OCI-M2 (cell line): ENCODE measurements around the gene EYA2.
"Not testable (repeated sequence)": the region's sequence is repeated elsewhere in the genome, so short reads cannot be mapped to it uniquely, and the experiment has no call there.

Experiments used
- DNase-seq: peaks from one replicate; lab custom pipeline; 2025; ENCODE audit not compliant: unreplicated experiment; lab: John Stamatoyannopoulos, UW

The EYA2 gene

DNA sequence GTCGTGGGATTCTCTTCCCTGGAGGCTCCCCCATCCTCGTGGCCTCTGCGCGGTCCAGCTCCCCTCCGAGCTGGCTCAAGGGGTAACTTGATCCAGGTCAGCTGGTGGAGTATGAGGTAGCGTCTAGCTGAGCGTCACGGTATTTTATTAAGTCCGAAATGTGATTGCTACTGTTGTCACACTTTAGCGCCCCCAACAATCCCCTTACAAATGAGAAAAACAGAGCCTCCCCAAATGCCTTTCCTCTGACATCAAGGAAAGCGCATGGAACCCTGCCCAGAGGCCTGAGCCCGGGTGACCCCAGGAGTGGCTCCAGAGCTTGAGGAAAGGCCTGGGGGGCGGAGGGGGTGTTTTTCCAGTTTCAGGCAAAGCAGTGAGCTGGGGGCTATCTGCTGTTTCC lies 269.5 kb downstream of the EYA2 start:
- no peak for DNase-seq

- DNase-seq = no peak
Measured at GRCh38 chr20:47165376-47165865, 270.8 kb downstream of the EYA2 start.

DNA sequence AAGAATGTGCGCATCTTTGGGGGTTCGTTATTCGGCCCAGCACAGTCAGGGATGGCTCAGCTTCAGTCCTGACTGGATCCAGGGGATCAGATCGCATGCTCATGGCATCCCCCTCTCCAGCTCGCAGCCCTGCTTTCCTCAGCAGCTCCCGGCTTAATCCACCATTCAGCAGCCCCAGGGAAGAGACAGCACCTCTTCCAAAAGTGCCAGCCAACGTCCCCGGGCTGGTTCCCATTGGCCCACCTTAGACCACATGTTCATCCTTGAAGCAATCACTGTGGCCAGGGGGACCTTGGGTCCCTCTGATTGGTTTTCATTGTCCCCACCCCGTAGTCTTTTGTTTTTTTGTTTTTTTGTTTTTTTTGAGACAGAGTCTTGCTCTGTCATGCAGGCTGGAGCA lies 273.2 kb downstream of the EYA2 start:
- no peak for DNase-seq

- DNase-seq = no peak
Measured at GRCh38 chr20:47172579-47172978, 277.9 kb downstream of the EYA2 start.

- no peak for DNase-seq
Measured at GRCh38 chr20:47173596-47174216, 279.1 kb downstream of the EYA2 start.

- no peak for DNase-seq
Measured at GRCh38 chr20:47174456-47175243, 280.0 kb downstream of the EYA2 start.

DNA sequence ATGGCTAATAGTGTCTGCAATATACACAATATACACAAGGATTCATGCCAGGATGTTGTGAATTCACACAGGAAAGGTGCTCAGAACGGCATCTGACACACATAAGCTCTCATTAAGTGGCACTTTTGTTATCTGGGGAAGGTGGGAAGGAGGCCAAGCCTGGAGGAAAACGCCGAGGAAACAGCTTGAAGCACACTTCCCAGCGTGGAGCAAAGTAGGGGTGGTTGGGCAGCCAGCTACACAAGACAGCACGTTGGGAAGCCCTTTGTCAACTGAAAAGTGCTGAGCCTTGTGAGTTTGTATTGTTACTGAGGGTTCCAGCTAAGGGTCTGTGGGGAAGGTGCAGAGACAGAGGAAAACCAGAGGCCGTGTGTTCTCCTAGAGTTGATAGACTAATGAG lies 280.9 kb downstream of the EYA2 start:
- DNase-seq = no peak

DNA sequence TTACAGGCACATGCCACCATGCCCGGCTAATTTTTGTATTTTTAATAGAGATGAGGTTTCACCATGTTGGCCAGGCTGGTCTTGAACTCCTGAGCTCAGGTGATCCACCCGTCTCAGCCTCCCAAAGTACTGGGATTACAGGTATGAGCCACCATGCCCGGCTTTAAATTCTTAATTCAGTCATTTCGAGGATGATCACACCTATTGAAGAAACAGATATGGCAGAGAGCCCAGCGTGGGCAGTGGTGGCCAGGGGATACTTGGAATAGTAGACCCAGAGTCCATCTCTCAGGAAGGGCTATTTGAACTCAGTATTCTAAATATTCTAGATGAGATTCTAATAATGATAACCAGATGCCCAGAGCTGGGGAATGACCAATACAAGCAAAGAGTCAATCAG lies 281.6 kb downstream of the EYA2 start:
- DNase-seq = not testable (repeated sequence)

- DNase-seq = no peak
Measured at GRCh38 chr20:47178277-47178676, 283.6 kb downstream of the EYA2 start.

DNA sequence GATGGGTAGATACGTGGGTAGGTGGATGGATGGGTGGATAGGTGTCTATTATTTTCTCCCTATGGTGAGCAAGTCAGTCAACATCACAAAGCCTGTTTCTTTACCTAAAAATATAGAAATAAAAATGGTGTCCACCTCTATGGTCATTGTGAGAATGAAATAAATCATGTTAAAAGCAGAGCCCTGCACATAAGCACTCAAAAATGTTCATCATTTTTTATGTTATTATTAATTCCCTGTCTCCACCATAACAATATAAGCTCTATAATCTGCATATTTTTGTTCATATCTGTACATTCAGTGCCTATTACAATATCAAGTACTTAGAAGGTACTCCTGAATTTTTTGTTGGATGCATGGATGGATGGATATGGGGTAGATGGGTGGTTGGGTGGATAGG lies 284.2 kb downstream of the EYA2 start:
- DNase-seq = no peak

- no peak for DNase-seq
Measured at GRCh38 chr20:47179267-47179666, 284.6 kb downstream of the EYA2 start.

DNA sequence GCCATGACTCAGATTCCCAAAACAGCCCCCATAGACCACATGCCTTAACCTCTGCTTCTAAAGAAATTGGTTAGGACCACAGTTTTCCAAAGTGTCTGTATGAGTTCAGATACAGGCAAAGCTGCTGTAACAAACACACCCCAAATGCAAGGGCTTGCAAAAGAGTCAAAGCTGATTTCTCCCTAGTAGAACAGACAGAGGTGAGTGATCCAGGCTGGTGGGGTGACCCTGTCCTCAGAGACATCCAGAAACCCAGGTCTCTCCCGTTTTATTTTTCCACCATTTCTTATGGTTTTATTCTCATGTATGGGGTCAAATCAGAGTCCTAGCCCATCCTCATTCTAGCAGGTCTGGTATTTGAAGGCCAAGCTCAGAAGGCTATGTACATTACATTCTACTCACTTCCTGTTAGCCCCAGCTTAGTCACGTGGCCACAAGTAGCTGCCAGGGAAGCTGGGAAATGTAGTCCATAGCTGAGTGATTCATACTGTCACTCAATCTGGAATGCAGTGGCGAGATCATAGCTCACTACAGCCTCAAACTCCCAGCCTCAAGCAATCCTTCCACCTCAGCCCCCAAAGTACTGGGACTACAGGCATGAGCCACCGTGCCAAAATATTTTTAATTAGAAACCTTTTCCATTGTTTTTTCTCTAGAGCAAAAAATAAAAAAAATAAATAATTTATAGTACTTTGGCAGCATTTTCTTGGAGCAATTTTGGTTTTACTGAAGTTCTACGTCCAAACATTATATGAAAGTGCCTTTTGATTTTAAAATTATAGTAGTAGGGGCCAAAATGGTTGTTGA lies 286.6 kb downstream of the EYA2 start:
- no peak for DNase-seq

DNA sequence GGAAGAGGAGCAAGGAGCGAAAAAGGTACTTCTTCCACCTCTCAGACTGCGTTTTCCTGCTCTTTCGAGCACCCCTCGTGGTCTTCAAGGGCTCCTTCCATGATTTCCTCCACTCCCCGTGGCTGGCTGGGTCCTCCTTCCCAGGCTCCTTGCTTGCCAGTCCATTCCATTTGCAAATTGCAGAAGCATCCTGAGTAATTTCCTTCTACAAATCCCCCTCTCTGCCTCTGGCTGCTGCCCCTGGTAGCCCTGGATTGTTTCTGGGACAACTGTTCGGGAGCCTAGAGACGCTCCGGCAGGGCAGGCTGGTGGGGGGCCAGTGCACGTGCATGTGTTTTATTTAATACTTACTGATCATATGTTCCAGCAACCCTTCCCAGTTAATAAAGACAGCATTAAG lies 288.7 kb downstream of the EYA2 start:
- no peak for DNase-seq

DNA sequence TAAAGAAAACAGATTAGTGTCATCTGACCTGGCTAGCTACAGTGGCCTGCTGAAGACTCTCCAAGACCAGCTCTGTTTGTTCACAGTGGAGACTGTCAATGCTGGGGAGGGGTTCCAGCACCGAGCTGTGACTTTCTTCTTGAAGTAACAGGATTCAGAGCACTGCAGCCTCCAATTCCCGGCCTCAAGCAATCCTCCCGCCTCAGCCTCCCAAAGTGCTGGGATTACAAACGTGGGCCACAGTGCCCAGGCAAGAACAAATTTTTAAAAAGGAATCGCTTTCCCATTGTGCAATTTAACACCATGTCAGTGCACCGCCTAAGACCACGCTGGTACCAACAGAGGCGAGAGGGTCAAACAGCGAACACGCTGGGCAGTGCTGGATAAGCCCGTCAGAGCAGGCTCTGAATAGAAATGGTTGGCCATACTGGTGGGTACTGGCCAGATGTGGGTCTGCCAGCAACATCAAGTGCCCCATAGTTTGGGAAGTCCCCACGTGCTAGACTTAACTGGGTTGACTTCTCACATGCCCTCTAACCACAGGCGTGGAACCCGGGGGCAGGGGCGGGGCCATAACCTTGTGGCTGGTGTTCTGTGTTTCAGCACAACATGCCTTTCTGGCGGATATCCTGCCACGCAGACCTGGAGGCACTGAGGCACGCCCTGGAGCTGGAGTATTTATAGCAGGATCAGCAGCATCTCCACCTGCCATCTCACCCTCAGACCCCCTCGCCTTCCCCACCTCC lies 293.0 kb downstream of the EYA2 start:
- DNase-seq = no peak

DNA sequence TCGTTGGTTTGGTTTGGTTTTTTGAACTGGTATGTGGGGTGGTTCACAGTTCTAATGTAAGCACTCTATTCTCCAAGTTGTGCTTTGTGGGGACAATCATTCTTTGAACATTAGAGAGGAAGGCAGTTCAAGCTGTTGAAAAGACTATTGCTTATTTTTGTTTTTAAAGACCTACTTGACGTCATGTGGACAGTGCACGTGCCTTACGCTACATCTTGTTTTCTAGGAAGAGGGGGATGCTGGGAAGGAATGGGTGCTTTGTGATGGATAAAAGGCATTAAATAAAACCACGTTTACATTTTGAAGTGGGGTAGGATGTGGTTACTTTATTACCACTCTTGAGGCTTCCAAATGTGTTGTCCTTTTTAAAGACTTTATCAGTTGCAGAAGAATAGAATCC lies 293.9 kb downstream of the EYA2 start:
- DNase-seq = no peak

- no peak for DNase-seq
Measured at GRCh38 chr20:47189060-47189459, 294.4 kb downstream of the EYA2 start.

DNA sequence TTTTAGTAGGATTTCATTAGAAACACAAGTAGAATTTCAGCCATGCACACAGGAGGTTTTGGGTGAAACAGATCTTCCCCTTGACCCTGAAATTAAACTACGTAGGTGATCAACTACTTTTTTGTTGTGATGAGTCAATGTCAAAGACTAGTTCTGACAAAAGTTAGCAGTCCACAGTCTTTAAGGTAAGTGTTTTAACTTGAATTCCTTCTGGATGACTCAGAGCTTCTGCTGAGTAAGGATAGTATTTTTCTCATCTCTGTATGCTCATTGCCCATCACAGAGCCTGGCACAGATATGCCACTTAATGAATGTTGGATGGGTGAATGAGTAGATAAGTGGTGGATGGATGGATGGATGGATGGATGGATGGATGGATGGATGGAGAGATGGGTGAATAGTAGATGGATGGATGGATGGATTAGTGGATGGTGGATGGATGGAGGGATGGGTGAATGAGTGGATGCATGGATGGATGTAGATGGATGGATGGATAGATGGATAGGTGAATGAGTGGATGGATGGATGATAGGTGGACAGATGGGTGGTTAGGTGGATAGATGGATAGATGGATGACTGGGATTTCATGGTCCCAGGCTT lies 296.5 kb downstream of the EYA2 start:
- no peak for DNase-seq

- no peak for DNase-seq
Measured at GRCh38 chr20:47191956-47192355, 297.3 kb downstream of the EYA2 start.

DNA sequence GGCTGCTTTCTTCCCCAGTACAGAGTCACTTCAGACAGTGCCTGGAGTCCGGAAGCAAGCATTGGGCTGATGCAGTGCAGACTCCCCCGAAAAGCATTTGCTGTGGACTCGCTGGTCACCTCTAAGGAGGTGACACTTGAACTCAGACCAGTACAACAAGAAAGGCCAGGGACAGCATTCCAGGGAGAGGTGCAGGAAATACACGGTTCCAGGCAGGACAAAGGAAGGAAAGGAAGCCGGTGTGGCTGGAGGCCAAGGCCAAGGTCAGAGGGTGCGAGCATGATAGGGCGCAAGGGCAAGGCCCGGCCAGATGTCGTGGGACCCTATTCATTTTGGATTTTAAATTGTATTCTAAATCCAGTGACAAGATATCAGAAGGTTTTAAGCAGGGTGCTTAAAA lies 300.9 kb downstream of the EYA2 start:
- DNase-seq = no peak
